Measurements from ENCODE around the gene TCN2. TPM values are rescaled to one million over a fixed set of nuclear protein-coding genes. Genes with fewer than 3 reads are reported as not detected.

Gene TCN2
- total and polyA plus RNA-seq, 10 donors = 7.3 to 110 (median 48.5) TPM

DNA sequence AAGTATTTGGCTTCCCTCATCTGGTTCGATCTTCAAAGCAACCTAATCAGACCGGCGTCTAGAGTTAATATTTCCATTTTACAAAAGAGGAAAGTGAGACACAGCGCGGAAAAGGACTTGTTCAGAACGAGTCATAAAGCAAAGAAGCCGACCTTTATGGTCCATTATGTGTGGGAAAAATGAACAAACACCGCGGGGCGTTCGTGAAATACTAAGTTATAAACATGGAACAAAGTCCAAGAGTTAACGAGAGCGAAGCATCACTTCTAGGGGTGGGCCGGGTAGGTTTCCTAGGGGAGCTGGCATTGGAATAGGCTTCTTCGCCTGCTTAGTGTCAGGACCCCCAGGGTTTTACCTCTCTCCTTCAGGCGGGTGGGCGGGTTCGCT lies 60.1 kb downstream of the TCN2 start:
- Histone ChIP-seq H3K4me3 (peak overlapping the region; percentile 67 to 86 (median 80)), H3K27me3 (replicated peaks in 1 of 7) (peaks cover 0 to 6% (median 0%) of the 10 kb centered on the region in 7 donors), H3K4me1 (peaks cover 5 to 27% (median 22%) of the 10 kb centered on the region in 6 donors), H3K36me3 (peaks cover 0 to 28% (median 18%) of the 10 kb centered on the region in 6 donors), H3K27ac (peak overlapping the region in 6 of 8 donors; percentile 11 to 82 (median 66)), H3K9me3 (no peaks in the 10 kb centered on the region)
- 0 to 2% (median 1%) methylated on average over 18 of the region's 18 CpGs for WGBS, 5 donors
- no peak for DNase-seq
- TF ChIP-seq, protein P1, sequence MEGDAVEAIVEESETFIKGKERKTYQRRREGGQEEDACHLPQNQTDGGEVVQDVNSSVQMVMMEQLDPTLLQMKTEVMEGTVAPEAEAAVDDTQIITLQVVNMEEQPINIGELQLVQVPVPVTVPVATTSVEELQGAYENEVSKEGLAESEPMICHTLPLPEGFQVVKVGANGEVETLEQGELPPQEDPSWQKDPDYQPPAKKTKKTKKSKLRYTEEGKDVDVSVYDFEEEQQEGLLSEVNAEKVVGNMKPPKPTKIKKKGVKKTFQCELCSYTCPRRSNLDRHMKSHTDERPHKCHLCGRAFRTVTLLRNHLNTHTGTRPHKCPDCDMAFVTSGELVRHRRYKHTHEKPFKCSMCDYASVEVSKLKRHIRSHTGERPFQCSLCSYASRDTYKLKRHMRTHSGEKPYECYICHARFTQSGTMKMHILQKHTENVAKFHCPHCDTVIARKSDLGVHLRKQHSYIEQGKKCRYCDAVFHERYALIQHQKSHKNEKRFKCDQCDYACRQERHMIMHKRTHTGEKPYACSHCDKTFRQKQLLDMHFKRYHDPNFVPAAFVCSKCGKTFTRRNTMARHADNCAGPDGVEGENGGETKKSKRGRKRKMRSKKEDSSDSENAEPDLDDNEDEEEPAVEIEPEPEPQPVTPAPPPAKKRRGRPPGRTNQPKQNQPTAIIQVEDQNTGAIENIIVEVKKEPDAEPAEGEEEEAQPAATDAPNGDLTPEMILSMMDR (IDR thresholded peaks at IDR 0.05 in 8 of 11, conservative IDR thresholded peaks at IDR 0.05 in 3 of 11) = no peak
- TF ChIP-seq POLR2A (IDR thresholded peaks at IDR 0.05) (no peak), POLR2AphosphoS5 (IDR thresholded peaks at IDR 0.05) (no peak)
- intact Hi-C loops (cut with DNase I; ENCODE audit: low total_unique reads) = no loop called here

DNA sequence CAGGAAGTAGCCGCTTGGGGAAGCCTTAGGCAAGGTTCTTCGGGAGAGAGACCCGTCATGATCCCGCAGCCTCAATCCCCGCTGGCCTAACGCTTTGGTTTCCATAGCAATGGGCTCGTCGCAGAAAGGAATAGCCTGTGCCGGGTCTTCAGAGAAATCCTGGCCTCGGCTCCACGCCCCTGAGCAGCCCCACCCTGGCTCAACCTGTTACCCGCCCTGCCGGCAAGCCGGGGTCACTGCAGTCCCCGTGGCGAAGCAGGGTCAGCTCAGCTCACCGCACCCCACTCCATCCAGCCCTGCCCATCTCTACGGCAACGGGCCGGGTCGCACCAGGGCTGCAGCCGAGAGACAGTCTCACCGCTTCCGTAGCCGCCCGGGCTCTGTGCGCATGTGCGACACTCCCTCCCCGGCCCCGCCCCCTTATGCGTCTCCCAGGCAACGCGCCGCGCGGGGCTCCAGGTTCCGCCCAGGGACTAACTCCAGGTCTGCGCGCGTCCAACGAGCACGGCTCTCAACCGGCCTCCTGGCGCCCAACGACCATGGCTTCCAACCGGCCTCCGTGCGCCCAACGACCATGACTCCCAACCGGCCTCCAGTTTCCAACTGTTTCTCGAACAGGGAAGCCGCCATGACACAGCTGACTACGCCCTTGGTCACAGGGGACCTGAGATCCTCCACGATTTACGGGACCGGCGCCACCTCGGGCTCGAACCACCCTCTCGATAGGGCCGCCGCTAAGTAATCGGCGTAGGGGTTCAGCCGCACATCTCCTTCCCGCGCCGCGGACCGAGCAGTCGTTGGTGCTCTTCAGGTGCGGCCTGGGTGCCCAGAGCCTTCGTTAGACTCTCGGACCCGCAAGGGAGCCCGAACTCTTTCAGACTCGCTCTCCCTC lies 60.8 kb downstream of the TCN2 start, which contains the start of gene DUSP18:
Gene DUSP18 (minus strand): TSS at position 382 of the 892 bp plus-strand sequence. CDS start 3,872 bp downstream, outside the sequence.
- DNase-seq = peak; percentile 98
- peaks cover 0 to 22% (median 13%) of the 10 kb centered on the region in 6 donors for H3K36me3 ChIP-seq
- peak within 1 kb of the TSS; percentile 67 to 86 (median 80) for H3K4me3 ChIP-seq

DNA sequence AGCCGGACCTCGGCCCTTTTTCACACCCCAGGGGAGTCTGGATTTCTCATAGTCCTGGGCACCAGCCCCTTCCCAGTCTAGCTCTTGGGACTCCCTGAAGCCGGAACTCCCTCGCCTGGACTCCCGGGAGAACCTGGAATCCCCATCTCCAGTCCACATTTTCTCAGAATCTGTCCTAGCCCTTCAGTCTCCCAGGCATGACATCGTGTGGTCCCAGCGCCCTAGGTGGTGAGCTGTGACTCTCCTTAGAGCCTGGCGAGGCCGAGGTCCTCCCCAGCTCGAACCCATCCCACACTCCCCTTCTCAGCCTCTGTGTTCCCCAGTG lies 61.4 kb downstream of the TCN2 start:
- no peak for DNase-seq
- Histone ChIP-seq H3K4me1 (peaks cover 5 to 27% (median 22%) of the 10 kb centered on the region in 6 donors), H3K27me3 (replicated peaks in 1 of 7) (peaks cover 0 to 6% (median 0%) of the 10 kb centered on the region in 7 donors), H3K4me3 (peak overlapping the region; percentile 67 to 86 (median 80)), H3K27ac (peak overlapping the region in 3 of 8 donors; percentile 3 to 82 (median 79)), H3K9me3 (no peaks in the 10 kb centered on the region), H3K36me3 (peaks cover 0 to 16% (median 7%) of the 10 kb centered on the region in 6 donors)
- TF ChIP-seq POLR2A (IDR thresholded peaks at IDR 0.05) (no peak), POLR2AphosphoS5 (IDR thresholded peaks at IDR 0.05) (no peak)
- TF ChIP-seq, protein P1 (IDR thresholded peaks at IDR 0.05 in 8 of 11, conservative IDR thresholded peaks at IDR 0.05 in 3 of 11) = no peak
- 37 to 52% (median 39%) methylated on average over 8 to 10 of the region's 10 CpGs for WGBS, 5 donors
- intact Hi-C loops (cut with DNase I; ENCODE audit: low total_unique reads) = no loop called here

More for the DNA sequence above, 60.8 kb downstream of the TCN2 start, which contains the start of gene DUSP18:
- peaks cover 0 to 6% (median 0%) of the 10 kb centered on the region in 7 donors for H3K27me3 ChIP-seq (replicated peaks in 1 of 7)
- peak within 1 kb of the TSS in 6 of 8 donors; percentile 11 to 82 (median 66) for H3K27ac ChIP-seq
- no peaks in the 10 kb centered on the region for H3K9me3 ChIP-seq
- intact Hi-C loops (cut with DNase I; ENCODE audit: low total_unique reads) = no loop called here
- 0 to 2% (median 1%) methylated on average over 24 to 77 of the region's 77 CpGs for WGBS, 5 donors
- peaks cover 5 to 27% (median 22%) of the 10 kb centered on the region in 6 donors for H3K4me1 ChIP-seq
- TF ChIP-seq POLR2AphosphoS5 (IDR thresholded peaks at IDR 0.05) (peak; percentile 84 to 92 (median 91)), POLR2A (IDR thresholded peaks at IDR 0.05) (no peak)
- TF ChIP-seq, protein P1 (IDR thresholded peaks at IDR 0.05 in 8 of 11, conservative IDR thresholded peaks at IDR 0.05 in 3 of 11) = peak in 8 of 11 experiments; percentile 16 to 61 (median 52)

DNA sequence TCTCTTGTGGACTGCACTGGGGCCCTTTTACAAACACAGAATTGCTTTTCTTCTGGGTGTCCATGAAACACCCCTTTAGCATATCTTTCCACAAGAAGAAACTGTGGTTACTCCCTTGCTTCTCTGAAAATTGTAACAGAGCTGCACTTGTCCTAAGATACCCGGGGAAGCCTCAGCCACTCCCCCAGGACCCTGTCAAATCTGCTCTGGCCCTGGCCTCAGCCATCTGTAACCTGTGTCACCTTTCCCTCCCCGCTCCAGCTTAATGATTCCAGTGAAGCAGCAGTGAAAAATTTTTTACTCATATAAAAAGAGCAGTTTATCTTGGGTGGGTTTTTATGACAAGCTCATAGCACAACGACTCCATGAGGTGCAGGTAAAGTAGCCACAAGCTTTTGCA lies 64.1 kb downstream of the TCN2 start:
- intact Hi-C loops (cut with DNase I; ENCODE audit: low total_unique reads) = no loop called here
- no peaks in the 10 kb centered on the region for H3K36me3 ChIP-seq
- peaks cover 5 to 24% (median 20%) of the 10 kb centered on the region in 6 donors for H3K4me1 ChIP-seq
- H3K27ac ChIP-seq = no peak overlapping the region
- TF ChIP-seq, protein P1 (IDR thresholded peaks at IDR 0.05 in 8 of 11, conservative IDR thresholded peaks at IDR 0.05 in 3 of 11) = no peak
- no peak for TF ChIP-seq POLR2A (IDR thresholded peaks at IDR 0.05)
- no peak for TF ChIP-seq POLR2AphosphoS5 (IDR thresholded peaks at IDR 0.05)
- peaks cover 0 to 6% (median 0%) of the 10 kb centered on the region in 7 donors for H3K27me3 ChIP-seq (replicated peaks in 1 of 7)
- DNase-seq = no peak
- 83 to 88% (median 85%) methylated on average over 3 of the region's 3 CpGs for WGBS, 5 donors
- no peaks in the 10 kb centered on the region for H3K9me3 ChIP-seq
- H3K4me3 ChIP-seq = no peak overlapping the region

All from spleen (tissue), 11 donors.